Activated CD4-positive, alpha-beta T cell treated with anti-CD3 and anti-CD28 coated beads for 24 hours (primary cell): ENCODE measurements around the gene ZNF254.
A peak's percentile ranks its signal among the peaks of the same experiment; 100 is the strongest.
"Not testable (repeated sequence)": the region's sequence is repeated elsewhere in the genome, so short reads cannot be mapped to it uniquely, and the experiment has no call there.

ENCODE experiments used
- DNase-seq, 2 donors: peaks; one replicate each; pipeline ENCODE4 v3.0.0-alpha.2; 2020; ENCODE audit warnings: low read depth in 2 of 2

ZNF254 gene

GRCh38 chr19:24086974-24087595 lies at the start of gene ZNF254:
Gene ZNF254, plus strand, starts transcription at chr19:24087187. Its CDS starts 121 bp downstream, at chr19:24087308.
- DNase-seq = peak; percentile 62 to 66

GRCh38 chr19:24040621-24041020 lies 46.4 kb upstream of the ZNF254 start:
- no peak for DNase-seq

- DNase-seq = not testable (repeated sequence)
Measured at GRCh38 chr19:24041326-24041725, 45.7 kb upstream of the ZNF254 start.

GRCh38 chr19:24046550-24046949 lies 40.4 kb upstream of the ZNF254 start:
- no peak for DNase-seq

- DNase-seq = no peak
Measured at GRCh38 chr19:24048261-24048660, 38.7 kb upstream of the ZNF254 start.

DNA sequence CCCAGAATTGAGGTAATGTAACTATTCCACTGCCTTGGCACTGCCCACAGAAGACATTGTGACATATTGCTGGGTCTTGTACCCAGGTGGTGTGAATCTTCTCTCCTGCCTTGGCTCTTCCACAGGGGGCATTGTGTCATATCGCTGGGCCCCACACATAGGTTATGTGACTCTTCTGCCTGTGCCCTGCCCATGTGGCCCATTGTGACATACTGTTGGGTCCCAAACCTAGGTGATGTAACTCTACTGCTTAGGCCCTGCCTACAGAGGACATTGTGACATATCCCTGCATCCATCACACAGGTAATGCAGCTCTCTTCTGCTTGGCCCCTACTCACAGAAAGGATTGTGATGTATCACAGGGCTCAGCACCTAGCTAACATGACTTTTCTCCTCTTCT lies 37.5 kb upstream of the ZNF254 start:
- no peak for DNase-seq

- DNase-seq = no peak
Measured at GRCh38 chr19:24051516-24051915, 35.5 kb upstream of the ZNF254 start.

DNA sequence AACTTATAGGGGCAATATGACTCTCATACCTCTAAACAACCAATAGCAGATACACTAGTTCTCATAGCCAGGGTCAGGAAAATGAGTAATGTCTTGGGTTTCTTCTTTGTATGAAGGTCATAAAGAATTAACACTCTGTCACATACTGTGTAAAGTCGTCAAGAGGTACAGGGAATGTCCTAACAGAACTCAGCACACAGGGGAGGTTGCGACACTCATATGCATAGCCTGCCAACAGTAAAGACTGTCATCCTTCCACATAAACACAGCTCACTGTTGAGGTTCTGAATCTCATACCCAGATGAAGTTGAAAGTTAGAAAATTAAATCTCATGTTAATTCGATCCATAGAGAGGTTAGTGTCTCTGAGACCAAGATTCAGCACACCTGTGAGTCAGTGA lies 34.2 kb upstream of the ZNF254 start:
- no peak for DNase-seq

GRCh38 chr19:24053601-24054000 lies 33.4 kb upstream of the ZNF254 start:
- DNase-seq = no peak

GRCh38 chr19:24054044-24054935 lies 32.7 kb upstream of the ZNF254 start:
- no peak for DNase-seq

DNA sequence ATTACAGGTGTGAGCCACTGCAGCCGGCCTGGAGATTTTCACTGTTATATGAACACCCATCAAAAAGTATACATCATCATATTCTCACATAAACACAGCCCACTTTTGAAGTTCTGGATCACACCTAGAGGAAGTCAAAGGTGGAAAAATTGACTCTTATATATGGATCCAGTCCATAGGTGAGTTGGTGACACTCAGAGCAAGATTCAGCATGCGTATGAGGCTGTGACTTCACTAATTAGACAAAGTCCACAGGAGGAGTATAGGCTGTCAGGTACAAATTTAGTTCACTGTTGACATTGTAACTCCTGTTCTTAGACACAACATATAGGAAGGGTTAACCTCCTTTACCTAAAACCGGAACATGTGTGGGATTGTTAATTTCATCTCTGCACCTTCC lies 31.4 kb upstream of the ZNF254 start:
- no peak for DNase-seq

GRCh38 chr19:24057144-24057543 lies 29.8 kb upstream of the ZNF254 start:
- no peak for DNase-seq

DNA sequence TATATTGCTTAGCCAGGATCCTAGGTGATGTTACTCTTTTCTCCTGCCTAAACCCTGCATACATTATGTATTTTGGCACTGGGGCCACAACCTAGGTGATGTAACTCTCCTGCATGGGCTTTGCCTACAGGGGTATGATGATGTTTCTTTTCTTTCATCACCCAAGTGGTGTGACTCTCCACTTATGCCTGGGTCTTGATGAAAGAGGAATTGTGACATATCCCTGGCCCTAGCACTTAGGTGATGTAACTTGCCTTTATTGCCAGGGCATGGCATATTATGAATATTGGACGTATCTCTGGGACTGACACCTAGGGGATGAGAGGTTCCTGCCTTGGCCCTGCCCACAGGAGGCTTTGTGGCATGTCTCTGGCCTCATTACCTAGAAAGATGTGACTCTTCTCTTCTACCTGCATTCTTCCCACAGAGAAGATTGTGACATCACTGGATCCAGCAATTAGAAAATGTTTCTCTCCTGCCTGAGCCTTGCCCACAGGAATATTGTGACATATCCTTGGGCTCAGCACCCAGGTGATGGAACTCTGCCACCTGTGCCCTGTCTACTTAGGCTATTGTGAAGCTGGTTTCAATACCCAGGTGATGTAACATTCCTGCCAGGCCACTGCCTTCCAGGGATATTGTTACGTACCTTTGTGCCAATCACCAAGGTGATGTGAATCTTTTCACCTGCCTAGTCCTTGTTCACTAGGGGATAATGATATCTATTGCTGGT lies 27.3 kb upstream of the ZNF254 start:
- DNase-seq = no peak

GRCh38 chr19:24060687-24061356 lies 26.2 kb upstream of the ZNF254 start:
- DNase-seq = no peak

GRCh38 chr19:24062190-24062589 lies 24.8 kb upstream of the ZNF254 start:
- no peak for DNase-seq

- DNase-seq = no peak
Measured at GRCh38 chr19:24063295-24063694, 23.7 kb upstream of the ZNF254 start.

- no peak for DNase-seq
Measured at GRCh38 chr19:24064175-24064574, 22.8 kb upstream of the ZNF254 start.

- DNase-seq = no peak
Measured at GRCh38 chr19:24065243-24065642, 21.7 kb upstream of the ZNF254 start.

- no peak for DNase-seq
Measured at GRCh38 chr19:24065865-24066604, 21.0 kb upstream of the ZNF254 start.

- DNase-seq = no peak
Measured at GRCh38 chr19:24069905-24070657, 16.9 kb upstream of the ZNF254 start.

DNA sequence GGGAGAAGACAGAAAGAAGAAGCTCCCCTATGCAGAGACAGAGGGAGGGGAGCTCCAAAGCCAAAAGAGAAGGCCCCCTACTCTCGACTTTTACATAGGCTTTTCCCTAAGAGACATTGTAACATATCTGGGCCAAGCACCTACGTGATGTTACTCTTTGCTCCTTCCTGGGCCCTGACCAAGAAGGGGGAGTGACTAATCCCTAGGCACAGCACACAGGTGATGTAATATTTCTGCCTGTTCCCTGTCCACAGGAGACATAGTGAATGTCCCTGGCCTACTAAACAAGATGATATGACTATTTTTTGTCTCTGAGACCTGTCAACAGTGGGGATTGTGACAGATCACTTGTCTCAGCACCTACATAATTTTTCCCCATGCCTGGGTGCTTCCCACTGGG lies 15.9 kb upstream of the ZNF254 start:
- no peak for DNase-seq
